H54 (cell line): ENCODE results near the gene AURKA.
A peak's percentile ranks its signal among the peaks of the same experiment; 100 is the strongest.

Experiments
- DNase-seq: peaks from one replicate; pipeline ENCODE4 v3.0.0; 2011; ENCODE audit warnings: low spot score, mixed read lengths; ENCODE audit not compliant: insufficient read length
- FAIRE-seq: peaks from 3 replicates; lab custom pipeline; 2011; peaks lifted over from hg19 to GRCh38; lab: Jason Lieb, UNC
- POLR2A ChIP-seq: IDR thresholded peaks from 2 replicates; pipeline ENCODE4 v1.6.1; 2011; ENCODE audit warnings: low read depth, mild to moderate bottlenecking, low read length

AURKA gene

DNA sequence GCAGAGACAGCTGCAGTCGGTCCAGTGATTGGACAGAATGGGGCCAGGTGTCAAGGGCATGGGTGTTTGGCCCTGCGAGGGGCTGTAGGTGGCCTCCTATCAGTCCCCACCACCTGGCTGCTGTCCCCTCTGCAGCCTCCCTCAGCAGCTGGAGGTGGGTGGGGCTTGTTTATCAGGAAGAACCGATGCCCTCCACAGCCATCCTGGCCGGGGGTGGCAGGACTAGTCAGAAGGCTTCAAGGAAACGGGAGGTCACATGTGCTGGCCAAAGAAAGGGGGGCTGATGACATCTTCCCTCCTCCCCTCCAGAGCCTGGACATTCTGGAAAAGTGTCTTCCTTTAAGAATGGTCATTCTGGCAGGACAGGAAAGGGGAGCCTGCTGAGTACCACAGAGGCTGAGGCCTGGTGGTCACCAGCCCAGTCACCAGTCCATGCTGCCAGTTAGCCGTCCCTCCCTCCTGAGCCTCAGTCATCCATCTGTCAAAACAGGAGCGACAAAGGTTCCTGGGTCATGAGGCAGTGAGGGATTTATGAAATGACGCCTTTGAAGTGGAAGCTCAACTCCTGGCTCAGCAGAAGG lies 29.1 kb downstream of the AURKA start:
- TF ChIP-seq POLR2A = no peak
- DNase-seq (no peak), FAIRE-seq (no peak)

DNA sequence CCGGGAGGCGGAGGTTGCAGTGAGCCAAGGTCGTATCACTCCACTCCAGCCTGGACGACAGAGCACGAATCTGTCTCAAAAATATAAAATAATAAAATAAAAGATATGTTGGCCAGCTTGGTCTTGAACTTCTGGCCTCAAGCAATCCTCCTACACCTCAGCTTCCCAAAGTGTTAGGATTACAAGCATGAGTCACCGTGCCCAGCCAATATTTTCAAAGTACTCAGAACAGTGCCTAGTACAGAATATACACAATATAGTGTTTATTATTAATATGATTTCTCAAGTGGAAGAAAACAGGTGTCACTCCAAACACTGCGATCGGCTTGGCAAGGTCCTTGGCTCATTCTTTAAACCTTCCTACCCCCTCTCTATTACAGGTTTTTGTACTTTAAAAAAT lies 30.1 kb downstream of the AURKA start:
- no peak for TF ChIP-seq POLR2A
- FAIRE-seq = no peak
- no peak for DNase-seq

GRCh38 chr20:56360908-56361205 lies 31.2 kb downstream of the AURKA start:
- no peak for TF ChIP-seq POLR2A
- no peak for DNase-seq
- no peak for FAIRE-seq

GRCh38 chr20:56360133-56360907 lies 31.7 kb downstream of the AURKA start:
- no peak for TF ChIP-seq POLR2A
- FAIRE-seq = no peak
- DNase-seq = no peak

- FAIRE-seq (no peak), DNase-seq (peak; percentile 73)
- TF ChIP-seq POLR2A = no peak
Observed at GRCh38 chr20:56359212-56360132, 32.5 kb downstream of the AURKA start.

DNA sequence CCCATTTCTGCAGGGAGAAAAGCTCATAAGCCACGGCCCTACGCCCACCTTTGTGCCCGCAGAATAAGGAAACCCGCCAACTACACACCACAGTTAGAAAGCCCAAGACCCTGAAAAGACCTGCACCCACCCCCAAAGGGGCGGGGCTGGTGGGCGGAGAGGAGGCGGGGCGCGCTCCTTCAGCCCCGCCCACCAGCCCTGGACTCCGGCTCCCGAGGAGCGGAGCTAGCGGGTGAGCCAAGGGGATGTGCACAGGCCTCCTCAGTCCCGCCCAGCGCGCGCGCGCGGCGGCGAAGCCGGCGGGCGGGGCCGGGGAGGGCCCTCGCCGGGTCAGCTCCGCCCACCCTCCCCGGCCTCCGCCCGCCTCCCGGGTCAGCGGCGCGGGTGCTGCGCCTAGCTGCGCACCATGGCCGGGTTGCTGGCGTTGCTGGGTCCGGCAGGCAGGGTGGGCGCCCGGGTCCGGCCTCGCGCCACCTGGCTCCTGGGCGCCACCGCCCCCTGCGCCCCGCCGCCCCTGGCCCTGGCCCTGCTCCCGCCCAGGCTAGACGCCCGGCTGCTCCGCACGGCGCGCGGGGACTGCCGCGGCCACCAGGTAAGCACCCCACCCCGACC lies 33.3 kb downstream of the AURKA start, which contains the start of gene FAM210B:
FAM210B (plus strand) TSS at position 375 of the 612 bp plus-strand sequence; CDS start at position 407, 32 bp downstream.
- FAIRE-seq (no peak), DNase-seq (peak; percentile 97)
- TF ChIP-seq POLR2A = peak; percentile 68

DNA sequence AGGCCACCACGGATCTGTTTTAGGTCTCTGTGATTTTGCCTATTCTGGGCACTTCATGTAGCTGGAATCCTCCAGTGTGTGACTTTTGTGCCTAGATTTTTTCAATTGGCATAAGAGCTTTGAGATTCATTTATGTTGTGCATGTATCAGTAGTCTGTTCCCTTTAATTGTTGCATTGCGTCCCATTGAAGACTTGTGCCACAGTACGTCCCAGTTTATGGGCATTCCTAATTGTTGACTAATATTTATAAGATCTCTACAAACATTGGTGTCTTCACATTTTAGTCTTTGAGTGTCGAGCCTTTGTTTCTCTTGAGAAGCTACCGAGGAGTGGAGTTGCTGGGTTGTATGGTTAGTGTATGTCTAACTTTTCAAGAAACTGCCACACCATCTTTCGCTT lies 33.9 kb downstream of the AURKA start:
- no peak for DNase-seq
- no peak for FAIRE-seq
- no peak for TF ChIP-seq POLR2A

- DNase-seq (no peak), FAIRE-seq (no peak)
- TF ChIP-seq POLR2A = no peak
Observed at GRCh38 chr20:56353356-56353755, 38.7 kb downstream of the AURKA start.

GRCh38 chr20:56352345-56353055 lies 39.5 kb downstream of the AURKA start:
- FAIRE-seq (no peak), DNase-seq (no peak)
- no peak for TF ChIP-seq POLR2A

- FAIRE-seq (no peak), DNase-seq (no peak)
- no peak for TF ChIP-seq POLR2A
Observed at GRCh38 chr20:56350842-56351241, 41.2 kb downstream of the AURKA start.

- TF ChIP-seq POLR2A = no peak
- no peak for FAIRE-seq
- no peak for DNase-seq
Observed at GRCh38 chr20:56348746-56349145, 43.3 kb downstream of the AURKA start.

DNA sequence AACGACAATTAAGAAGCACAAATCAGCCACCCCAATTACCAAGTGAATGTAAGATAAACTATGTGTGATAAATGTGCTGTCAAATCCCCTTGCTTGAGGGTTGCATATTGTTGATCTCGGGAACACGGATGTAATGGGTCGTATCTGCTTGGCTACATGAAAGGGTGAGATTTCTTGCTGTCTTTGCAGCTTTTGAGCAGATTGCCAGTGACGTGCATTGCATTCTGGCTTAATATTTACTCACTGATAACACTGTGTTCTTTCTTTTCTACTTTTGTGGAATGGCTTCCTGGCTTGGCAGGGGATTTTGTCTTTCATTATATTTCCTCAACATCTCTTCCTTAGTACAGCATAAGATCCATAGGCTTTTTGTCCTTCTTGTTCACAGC lies 43.7 kb downstream of the AURKA start:
- no peak for FAIRE-seq
- TF ChIP-seq POLR2A = no peak

GRCh38 chr20:56347628-56348304 lies 44.2 kb downstream of the AURKA start:
- DNase-seq (no peak), FAIRE-seq (no peak)
- TF ChIP-seq POLR2A = no peak

More for the DNA sequence above, 43.7 kb downstream of the AURKA start:
- no peak for DNase-seq
